OCI-LY7 (cell line): ENCODE data around the gene ENTPD1.

ENCODE experiments used
- EZH2phosphoT487 ChIP-seq: fragments of 200-600 bp; sonication (generic); IDR thresholded peaks from 2 replicates; pipeline ENCODE4 v1.6.1; 2018; ENCODE audit warnings: low read depth, borderline replicate concordance, mild to moderate bottlenecking, mixed run types, antibody characterized with exemption, low read length, moderate library complexity, mixed read lengths
- TF ChIP-seq, protein P1 (sequence below): fragments of 200-600 bp; sonication (generic); conservative IDR thresholded peaks from 2 replicates; pipeline ENCODE4 v1.5.1; 2014; ENCODE audit warnings: mild to moderate bottlenecking, antibody characterized with exemption, low read length, moderate library complexity, mixed read lengths

DNA sequence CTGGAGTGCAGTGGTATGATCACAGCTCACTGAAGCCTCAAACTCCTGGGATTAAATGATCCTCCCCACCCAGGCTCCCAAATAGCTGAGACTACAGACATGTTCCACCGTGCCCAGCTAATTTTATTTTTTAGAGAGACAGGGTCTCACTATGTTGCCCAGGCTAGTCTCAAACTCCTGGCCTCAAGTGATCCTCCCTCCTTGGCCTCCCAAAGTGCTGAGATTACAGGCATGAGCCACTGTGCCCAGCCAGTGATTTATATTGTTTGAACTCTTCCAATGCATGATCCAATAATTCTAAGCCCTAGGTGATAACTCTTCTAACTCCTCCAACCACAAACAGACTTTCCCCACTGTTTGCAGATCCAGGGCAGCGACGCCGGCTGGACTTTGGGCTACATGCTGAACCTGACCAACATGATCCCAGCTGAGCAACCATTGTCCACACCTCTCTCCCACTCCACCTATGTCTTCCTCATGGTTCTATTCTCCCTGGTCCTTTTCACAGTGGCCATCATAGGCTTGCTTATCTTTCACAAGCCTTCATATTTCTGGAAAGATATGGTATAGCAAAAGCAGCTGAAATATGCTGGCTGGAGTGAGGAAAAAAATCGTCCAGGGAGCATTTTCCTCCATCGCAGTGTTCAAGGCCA lies 110.0 kb downstream of the ENTPD1 start:
- TF ChIP-seq, protein P1, sequence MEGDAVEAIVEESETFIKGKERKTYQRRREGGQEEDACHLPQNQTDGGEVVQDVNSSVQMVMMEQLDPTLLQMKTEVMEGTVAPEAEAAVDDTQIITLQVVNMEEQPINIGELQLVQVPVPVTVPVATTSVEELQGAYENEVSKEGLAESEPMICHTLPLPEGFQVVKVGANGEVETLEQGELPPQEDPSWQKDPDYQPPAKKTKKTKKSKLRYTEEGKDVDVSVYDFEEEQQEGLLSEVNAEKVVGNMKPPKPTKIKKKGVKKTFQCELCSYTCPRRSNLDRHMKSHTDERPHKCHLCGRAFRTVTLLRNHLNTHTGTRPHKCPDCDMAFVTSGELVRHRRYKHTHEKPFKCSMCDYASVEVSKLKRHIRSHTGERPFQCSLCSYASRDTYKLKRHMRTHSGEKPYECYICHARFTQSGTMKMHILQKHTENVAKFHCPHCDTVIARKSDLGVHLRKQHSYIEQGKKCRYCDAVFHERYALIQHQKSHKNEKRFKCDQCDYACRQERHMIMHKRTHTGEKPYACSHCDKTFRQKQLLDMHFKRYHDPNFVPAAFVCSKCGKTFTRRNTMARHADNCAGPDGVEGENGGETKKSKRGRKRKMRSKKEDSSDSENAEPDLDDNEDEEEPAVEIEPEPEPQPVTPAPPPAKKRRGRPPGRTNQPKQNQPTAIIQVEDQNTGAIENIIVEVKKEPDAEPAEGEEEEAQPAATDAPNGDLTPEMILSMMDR = no peak
- no peak for TF ChIP-seq EZH2phosphoT487
